ENCODE measurements around the gene TEAD2. TPM values are rescaled to one million over a fixed set of nuclear protein-coding genes. Genes with fewer than 3 reads are reported as not detected.

The TEAD2 gene
- total RNA-seq, 4 donors from 2014 or later, result 3.8 to 12.4 (median 8.2) TPM

DNA sequence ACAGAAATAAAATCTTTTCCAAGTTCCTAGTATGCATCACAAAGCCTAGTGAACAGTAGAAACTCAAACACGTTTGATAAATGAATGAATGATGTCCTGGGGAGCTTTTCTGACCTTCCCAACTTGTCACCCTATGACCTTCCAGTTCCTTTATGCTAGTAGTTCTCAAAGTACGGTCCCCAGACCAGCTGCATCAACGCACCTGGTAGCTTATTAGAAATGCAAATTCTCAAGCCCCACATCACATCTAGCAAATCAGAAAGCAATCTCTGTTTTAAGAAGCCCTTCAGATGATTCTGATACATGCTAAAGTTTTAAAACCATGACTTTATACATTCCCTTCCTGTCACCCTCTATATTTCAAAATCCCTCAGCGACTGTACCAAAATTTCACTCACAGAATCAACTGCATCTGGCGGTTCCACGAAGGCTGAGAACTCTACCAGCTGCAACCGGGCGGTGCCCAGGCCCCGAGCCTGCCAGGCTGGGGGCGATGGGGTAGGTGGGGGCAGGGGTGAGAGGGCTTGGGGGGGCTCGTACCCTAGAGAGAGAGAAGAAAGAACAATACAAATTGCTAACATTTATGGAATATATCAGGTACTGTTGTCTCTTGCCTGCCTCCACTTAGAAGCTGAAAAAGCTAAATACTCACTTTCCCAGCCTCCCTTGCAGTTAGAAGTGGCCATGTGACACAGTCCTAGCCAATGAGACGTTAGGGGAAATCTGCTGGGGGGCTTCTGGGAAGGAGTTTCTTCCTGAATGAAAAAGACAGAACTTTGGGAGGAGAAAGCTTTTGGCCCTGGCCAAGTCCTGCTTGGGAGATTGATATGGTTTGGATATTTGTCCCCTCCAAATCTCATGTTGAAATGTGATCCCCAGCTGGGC is 13.7 kb downstream of the TEAD2 start:
- intact Hi-C loops (cut with DNase I), result no loop called here
- H3K27ac ChIP-seq, result no peak overlapping the region

DNA sequence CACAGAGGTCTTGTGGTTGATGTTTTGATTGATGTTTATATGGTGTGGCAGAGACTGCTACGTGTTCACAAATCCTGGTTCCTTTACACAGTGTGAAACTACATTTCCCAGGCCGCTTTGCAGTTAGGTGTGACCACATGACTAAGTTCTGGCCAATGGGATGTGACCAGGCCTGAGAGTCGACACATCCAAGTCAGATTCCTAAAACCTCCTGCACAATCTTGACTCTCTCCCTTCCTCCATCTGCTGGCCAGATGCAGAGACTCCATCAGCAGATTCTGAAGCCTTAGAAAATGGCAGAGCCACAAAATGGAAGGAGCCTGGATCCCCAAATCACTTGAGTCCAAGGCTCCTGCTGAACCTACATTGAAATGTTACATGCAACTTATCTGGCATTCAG is 14.4 kb downstream of the TEAD2 start:
- no peaks in the 10 kb centered on the region for H3K9me3 ChIP-seq
- TF ChIP-seq POLR2A (IDR thresholded peaks at IDR 0.05) (no peak), CTCF (IDR thresholded peaks at IDR 0.05) (no peak)
- intact Hi-C loops (cut with DNase I), result no loop called here
- H3K27ac ChIP-seq, result no peak overlapping the region
- WGBS, 2 donors, result 54 to 61% methylated on average over 3 of the region's 3 CpGs
- no peaks in the 10 kb centered on the region for H3K27me3 ChIP-seq
- no peak overlapping the region for H3K4me3 ChIP-seq
- H3K4me1 ChIP-seq, result no peaks in the 10 kb centered on the region
- DNase-seq, result no peak
- H3K36me3 ChIP-seq, result peaks cover 0 to 98% (median 9%) of the 10 kb centered on the region in 3 donors

More for the DNA sequence above, 13.7 kb downstream of the TEAD2 start:
- H3K4me3 ChIP-seq, result no peak overlapping the region
- DNase-seq, result no peak
- H3K9me3 ChIP-seq, result no peaks in the 10 kb centered on the region
- TF ChIP-seq CTCF (IDR thresholded peaks at IDR 0.05) (no peak), POLR2A (IDR thresholded peaks at IDR 0.05) (no peak)
- H3K4me1 ChIP-seq, result no peaks in the 10 kb centered on the region
- peaks cover 0 to 98% (median 9%) of the 10 kb centered on the region in 3 donors for H3K36me3 ChIP-seq
- 71 to 89% methylated on average over 4 to 12 of the region's 12 CpGs for WGBS, 2 donors
- no peaks in the 10 kb centered on the region for H3K27me3 ChIP-seq

GRCh38 chr19:49347191-49347590 is 15.0 kb downstream of the TEAD2 start:
- 96 to 100% methylated on average over 2 to 15 of the region's 15 CpGs for WGBS, 2 donors
- DNase-seq, result no peak
- no peaks in the 10 kb centered on the region for H3K9me3 ChIP-seq

GRCh38 chr19:49344505-49345423 is 17.5 kb downstream of the TEAD2 start:
- no peak for DNase-seq
- Histone ChIP-seq H3K36me3 (peaks cover 0 to 88% (median 9%) of the 10 kb centered on the region in 3 donors), H3K4me3 (no peak overlapping the region), H3K27me3 (no peaks in the 10 kb centered on the region), H3K4me1 (peaks cover 7 to 16% (median 9%) of the 10 kb centered on the region in 3 donors), H3K27ac (no peak overlapping the region), H3K9me3 (no peaks in the 10 kb centered on the region)
- WGBS, 2 donors, result 83 to 89% methylated on average over 8 of the region's 11 CpGs
- intact Hi-C loops (cut with DNase I), result no loop called here
- TF ChIP-seq CTCF (IDR thresholded peaks at IDR 0.05) (no peak), POLR2A (IDR thresholded peaks at IDR 0.05) (no peak)

More at GRCh38 chr19:49347191-49347590, 15.0 kb downstream of the TEAD2 start:
- Histone ChIP-seq H3K27me3 (no peaks in the 10 kb centered on the region), H3K36me3 (peaks cover 0 to 98% (median 9%) of the 10 kb centered on the region in 3 donors), H3K27ac (no peak overlapping the region), H3K4me1 (no peaks in the 10 kb centered on the region), H3K4me3 (no peak overlapping the region)
- TF ChIP-seq CTCF (IDR thresholded peaks at IDR 0.05), result no peak
- no peak for TF ChIP-seq POLR2A (IDR thresholded peaks at IDR 0.05)
- intact Hi-C loops (cut with DNase I), result no loop called here

Measured in esophagus squamous epithelium (tissue), 5 donors.